Natural killer cell (primary cell): ENCODE data around the gene GLCCI1. TPM values are rescaled to one million over a fixed set of nuclear protein-coding genes. Genes with fewer than 3 reads are reported as not detected.

ENCODE experiments used
- ATAC-seq, 3 donors: fragments of 150-1000 bp in 2 of 3; fragments of 200-7000 bp in 1 of 3; cut with Tn5 transposase; 1 replicate in 1 of 3; 2 replicates in 2 of 3; pipeline ENCODE4 v1.10.0; 2021; ENCODE audit warnings: mild to moderate bottlenecking in 2 of 3, moderate library complexity in 2 of 3
- DNase-seq, 2 donors: peaks; one replicate each; pipeline versions ENCODE4 v3.0.0 to v3.0.0-alpha.2; 2013 to 2021; ENCODE audit warnings: mixed read lengths in 1 of 2
- H3K27ac ChIP-seq: one replicate; pipeline ENCODE4 v1.5.1; 2013; ENCODE audit warnings: mild to moderate bottlenecking, low read length
- H3K27me3 ChIP-seq: one replicate; pipeline ENCODE4 v1.6.1; 2013; ENCODE audit warnings: low read length; ENCODE audit not compliant: control insufficient read depth, insufficient read depth
- H3K36me3 ChIP-seq: one replicate; pipeline ENCODE4 v1.6.1; 2013; ENCODE audit warnings: low read length; ENCODE audit not compliant: control insufficient read depth, insufficient read depth
- H3K4me1 ChIP-seq: one replicate; pipeline ENCODE4 v1.6.1; 2013; ENCODE audit warnings: low read length; ENCODE audit not compliant: control insufficient read depth, insufficient read depth
- H3K4me3 ChIP-seq: one replicate; pipeline ENCODE4 v1.5.1; 2013; ENCODE audit warnings: low read length
- H3K9me3 ChIP-seq: one replicate; pipeline ENCODE4 v1.6.1; 2013; ENCODE audit warnings: low read length; ENCODE audit not compliant: control insufficient read depth, insufficient read depth
- H3K27ac Mint-ChIP-seq, 2 donors: one replicate each; pipeline ENCODE4 v1.8.0; 2022; ENCODE audit warnings: mild to moderate bottlenecking in 2 of 2, mixed read lengths in 2 of 2, moderate library complexity in 1 of 2
- H3K27me3 Mint-ChIP-seq, 2 donors: one replicate each; pipeline ENCODE4 v1.8.0; 2022; ENCODE audit warnings: low read depth in 2 of 2, mixed read lengths in 2 of 2
- H3K36me3 Mint-ChIP-seq: one replicate; pipeline ENCODE4 v1.8.0; 2022; ENCODE audit warnings: mixed read lengths
- H3K4me1 Mint-ChIP-seq, 2 donors: one replicate each; pipeline ENCODE4 v1.8.0; 2022; ENCODE audit warnings: mixed read lengths in 2 of 2
- H3K4me3 Mint-ChIP-seq: one replicate; pipeline ENCODE4 v1.8.0; 2022; ENCODE audit warnings: mild to moderate bottlenecking, moderate library complexity, mixed read lengths
- H3K9me3 Mint-ChIP-seq, 2 donors: one replicate each; pipeline ENCODE4 v1.8.0; 2022; ENCODE audit warnings: mixed read lengths in 2 of 2
- CTCF ChIP-seq: fragments of 200-600 bp; IDR thresholded peaks from one replicate; pipeline ENCODE4 v1.8.0; 2022; ENCODE audit warnings: antibody characterized with exemption
- whole genome bisulfite sequencing: methylation state at CpG from one replicate; pipeline ENCODE4 v1.1.7; 2013; ENCODE audit warnings: missing lambda C conversion rate; ENCODE audit not compliant: insufficient coverage; 5-methylcytosine and 5-hydroxymethylcytosine counted together
- intact Hi-C: fragments of 100-400 bp; cut with micrococcal nuclease; formaldehyde crosslinking; loops from one replicate; pipeline ENCODE4 v1.14.2; 2022
- total RNA-seq, 4 donors: library from RNA; stranded (reverse); fragments of 120-200 nt in 1 of 4; gene quantifications; one replicate each; pipeline versions ENCODE4 v1.2.3 to v1.2.4, GENCODE V29; 2013 to 2022

GLCCI1 gene
- total RNA-seq, 3 donors from 2014 or later (not counting 1 experiment from before 2014, with no cell fraction given) = 70.5 to 132 (median 79.6) TPM

GRCh38 chr7:7972128-7972527 lies 3.5 kb downstream of the GLCCI1 start:
- H3K4me1 Mint-ChIP-seq = peaks cover 26 to 49% of the 10 kb centered on the region in 2 donors

GRCh38 chr7:7972922-7973594 lies 4.5 kb downstream of the GLCCI1 start:
- 28% methylated on average over 2 of the region's 2 CpGs for WGBS
- ATAC-seq = no peak

More at GRCh38 chr7:7972128-7972527, 3.5 kb downstream of the GLCCI1 start:
- no peaks in the 10 kb centered on the region for H3K27me3 ChIP-seq
- ATAC-seq (no peak), DNase-seq (peak in 1 of 2 donors; percentile 45)
- 42% methylated on average over 4 of the region's 6 CpGs for WGBS
- H3K9me3 ChIP-seq = no peaks in the 10 kb centered on the region
- Mint-ChIP-seq H3K27me3 (no peaks in the 10 kb centered on the region), H3K4me3 (no peak overlapping the region), H3K27ac (no peak overlapping the region), H3K36me3 (no peaks in the 10 kb centered on the region), H3K9me3 (no peaks in the 10 kb centered on the region)
- H3K36me3 ChIP-seq = no peaks in the 10 kb centered on the region
- intact Hi-C loops = loop anchor here (5.0 kb wide), 1 partner anchor 330 kb away; the partner anchor contains the start of gene UMAD1
- peak overlapping the region; percentile 15 for H3K4me3 ChIP-seq
- no peak for TF ChIP-seq CTCF
- H3K27ac ChIP-seq = peak overlapping the region; percentile 5
- peaks cover 16% of the 10 kb centered on the region for H3K4me1 ChIP-seq

GRCh38 chr7:7976677-7977076 lies 8.1 kb downstream of the GLCCI1 start:
- H3K27ac ChIP-seq = peak overlapping the region; percentile 47
- DNase-seq = peak in 1 of 2 donors; percentile 49
- H3K36me3 Mint-ChIP-seq = no peaks in the 10 kb centered on the region

More at GRCh38 chr7:7972922-7973594, 4.5 kb downstream of the GLCCI1 start:
- Histone ChIP-seq H3K4me3 (no peak overlapping the region), H3K36me3 (no peaks in the 10 kb centered on the region), H3K9me3 (no peaks in the 10 kb centered on the region), H3K27ac (no peak overlapping the region), H3K27me3 (no peaks in the 10 kb centered on the region), H3K4me1 (peaks cover 17% of the 10 kb centered on the region)
- Mint-ChIP-seq H3K4me3 (peak overlapping the region; percentile 78), H3K36me3 (no peaks in the 10 kb centered on the region), H3K27me3 (no peaks in the 10 kb centered on the region), H3K4me1 (peaks cover 35 to 50% of the 10 kb centered on the region in 2 donors), H3K27ac (peak overlapping the region in 1 of 2 donors; percentile 46), H3K9me3 (no peaks in the 10 kb centered on the region)
- TF ChIP-seq CTCF = no peak
- intact Hi-C loops = loop anchor here (5.0 kb wide), 1 partner anchor 331 kb away; the partner anchor contains the start of gene UMAD1
- DNase-seq = no peak

More at GRCh38 chr7:7976677-7977076, 8.1 kb downstream of the GLCCI1 start:
- intact Hi-C loops = no loop called here
- Mint-ChIP-seq H3K4me3 (no peak overlapping the region), H3K4me1 (peaks cover 56 to 75% of the 10 kb centered on the region in 2 donors), H3K27ac (peak overlapping the region; percentile 78 to 94), H3K27me3 (no peaks in the 10 kb centered on the region), H3K9me3 (no peaks in the 10 kb centered on the region)
- WGBS = 74% methylated on average over 2 of the region's 3 CpGs
- H3K9me3 ChIP-seq = no peaks in the 10 kb centered on the region
- H3K4me3 ChIP-seq = no peak overlapping the region
- no peaks in the 10 kb centered on the region for H3K27me3 ChIP-seq
- no peaks in the 10 kb centered on the region for H3K36me3 ChIP-seq
- TF ChIP-seq CTCF = no peak
- ATAC-seq = peak; percentile 72 to 78 (median 74)
- peaks cover 23% of the 10 kb centered on the region for H3K4me1 ChIP-seq
